Upper lobe of left lung (tissue), 4 donors: ENCODE measurements around the gene LRPPRC.

Experiments
- CTCF ChIP-seq, 6 experiments: fragments of 450-650 bp in 4 of 6; fragments of 200-600 bp in 2 of 6; sonication (generic) in 2 of 6; IDR thresholded peaks; one replicate each; pipeline ENCODE4 v1.5.1; 2016 to 2019; ENCODE audit warnings: antibody characterized with exemption in 6 of 6
- POLR2A ChIP-seq, 4 donors: fragments of 450-650 bp; IDR thresholded peaks; one replicate each; pipeline ENCODE4 v1.5.1; 2016 to 2017; ENCODE audit warnings: antibody characterized with exemption in 4 of 4, mild to moderate bottlenecking in 2 of 4

GRCh38 chr2:43960921-43961320 lies 34.9 kb downstream of the LRPPRC start:
- TF ChIP-seq CTCF (IDR thresholded peaks at IDR 0.05) (no peak), POLR2A (IDR thresholded peaks at IDR 0.05) (no peak)
